ENCODE results near the gene SMARCC1.
"Not testable (repeated sequence)": the region's sequence is repeated elsewhere in the genome, so short reads cannot be mapped to it uniquely, and the experiment has no call there.

SMARCC1 gene

DNA sequence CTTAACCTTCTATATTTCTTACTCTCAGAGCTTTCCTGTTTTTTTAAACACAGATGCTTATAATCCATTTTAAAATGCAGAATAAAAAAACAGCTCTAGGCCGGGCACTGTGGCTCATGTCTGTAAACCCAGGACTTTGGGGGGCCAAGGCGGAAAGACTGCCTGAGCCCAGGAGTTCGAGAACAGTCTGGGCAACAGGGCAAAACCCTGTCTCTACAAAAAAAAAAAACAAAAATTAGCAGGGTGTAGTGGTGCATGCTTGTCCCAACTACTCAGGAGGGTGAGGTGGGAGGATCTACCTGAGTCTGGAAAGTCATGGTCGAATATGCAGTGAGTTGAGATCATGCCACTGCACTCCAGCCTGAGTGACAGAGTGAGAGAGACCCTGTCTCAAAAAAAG, 15.5 kb downstream of the SMARCC1 start:
- no peak for DNase-seq

DNA sequence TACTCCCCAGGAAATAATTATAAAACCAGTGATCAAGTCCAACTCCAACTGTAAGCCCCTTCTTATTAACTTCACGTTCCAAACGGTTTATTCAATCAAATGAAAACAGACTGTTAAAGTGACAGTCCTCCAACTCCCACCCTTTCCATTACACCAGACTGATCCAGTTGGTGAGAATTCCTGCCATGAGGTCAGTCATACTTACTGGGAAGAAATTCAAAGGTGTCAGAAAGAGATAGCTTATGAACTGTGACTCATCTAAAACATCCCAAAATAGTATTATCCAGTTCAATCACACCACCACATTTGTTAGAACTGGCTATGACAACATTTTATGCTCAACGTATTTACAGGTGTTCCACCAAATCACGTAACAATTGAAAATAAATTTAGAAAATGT, 19.5 kb downstream of the SMARCC1 start:
- no peak for DNase-seq

DNA sequence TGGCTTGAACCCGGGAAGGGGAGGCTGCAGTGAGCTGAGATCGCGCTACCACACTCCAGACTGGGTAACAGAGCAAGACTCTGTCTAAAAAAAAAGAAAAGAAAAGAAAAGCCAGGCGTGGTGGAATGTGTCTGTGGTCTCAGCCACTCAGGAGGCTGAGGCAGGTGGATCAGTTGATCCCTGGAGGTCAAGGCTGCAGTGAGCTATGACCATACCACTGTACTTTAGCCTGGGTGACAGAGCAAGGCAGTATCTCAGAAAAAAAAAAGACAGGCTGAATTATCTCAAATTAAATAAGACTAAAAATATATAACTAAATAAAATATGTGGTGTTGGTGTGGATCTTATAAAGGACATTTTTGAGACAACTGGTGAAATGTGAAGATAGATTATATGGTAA, 20.6 kb downstream of the SMARCC1 start:
- no peak for DNase-seq

DNA sequence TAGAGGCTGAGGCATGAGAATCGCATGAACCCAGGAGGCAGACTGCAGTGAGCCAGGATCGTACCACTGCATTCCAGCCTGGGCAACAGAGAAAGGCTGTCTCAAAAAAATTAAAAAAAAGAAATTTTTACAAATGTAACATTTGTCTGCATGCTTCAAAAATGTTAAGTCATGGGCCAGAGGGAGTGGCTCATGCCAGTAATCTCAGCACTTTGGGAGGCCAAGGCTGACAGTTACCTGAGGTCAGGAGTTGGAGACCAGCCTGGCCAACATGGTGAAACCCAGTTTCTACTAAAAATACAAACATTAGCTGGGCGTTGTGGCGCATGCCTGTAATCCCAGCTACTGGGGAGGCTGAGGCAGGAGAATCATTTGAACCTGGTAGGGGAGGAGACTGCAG, 21.5 kb downstream of the SMARCC1 start:
- not testable (repeated sequence) for DNase-seq

DNA sequence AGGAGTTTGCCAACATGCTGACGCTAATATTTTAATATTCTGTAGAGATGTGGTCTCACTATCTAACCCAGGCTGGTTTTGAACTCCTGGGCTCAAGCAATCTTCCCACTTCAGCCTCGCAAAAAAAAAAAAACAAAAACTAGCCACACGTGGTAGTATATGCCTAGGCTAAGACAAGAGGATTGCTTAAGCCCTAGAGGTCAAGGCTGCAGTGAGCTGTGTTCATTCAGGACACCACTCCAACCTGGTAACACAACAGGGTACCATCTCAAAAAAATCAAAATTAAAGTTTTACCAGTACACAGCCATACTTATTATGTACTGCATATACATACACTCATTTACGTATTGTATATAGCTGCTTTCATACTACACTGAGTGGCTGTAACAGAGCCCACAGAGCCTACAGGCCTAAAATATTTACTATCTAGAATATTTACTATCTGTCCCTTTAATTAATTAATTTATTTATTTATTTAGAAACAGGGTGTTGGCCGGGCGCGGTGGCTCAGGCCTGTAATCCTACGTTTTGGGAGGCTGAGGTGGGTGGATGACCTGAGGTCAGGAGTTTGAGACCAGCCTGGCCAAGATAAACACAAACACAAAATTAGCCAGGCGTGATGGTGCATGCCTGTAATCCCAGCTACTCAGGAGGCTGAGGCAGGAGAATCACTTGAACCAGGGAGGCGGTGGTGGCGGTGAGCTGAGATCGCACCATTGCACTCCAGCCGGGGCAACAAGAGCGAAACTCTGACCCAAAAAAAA, 23.2 kb downstream of the SMARCC1 start:
- DNase-seq: no peak

DNA sequence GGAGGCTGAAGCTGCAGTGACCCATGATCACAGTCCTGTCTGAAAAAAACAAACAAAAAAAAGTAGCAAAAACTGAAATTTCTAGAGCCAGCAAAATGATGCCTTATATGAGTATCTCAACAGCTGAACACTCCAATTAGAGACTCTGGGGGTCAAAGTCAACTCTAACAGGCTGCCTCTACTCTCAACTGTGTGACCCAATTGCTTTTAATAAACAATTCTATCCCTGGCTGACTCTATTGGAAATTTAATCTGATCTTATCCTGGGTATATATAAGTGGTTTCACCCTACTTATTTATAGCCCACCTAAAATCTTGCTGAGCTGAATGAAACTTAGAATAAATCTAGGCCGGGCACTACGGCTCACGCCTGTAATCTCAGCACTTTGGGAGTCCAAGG, 29.0 kb downstream of the SMARCC1 start:
- DNase-seq: no peak

DNA sequence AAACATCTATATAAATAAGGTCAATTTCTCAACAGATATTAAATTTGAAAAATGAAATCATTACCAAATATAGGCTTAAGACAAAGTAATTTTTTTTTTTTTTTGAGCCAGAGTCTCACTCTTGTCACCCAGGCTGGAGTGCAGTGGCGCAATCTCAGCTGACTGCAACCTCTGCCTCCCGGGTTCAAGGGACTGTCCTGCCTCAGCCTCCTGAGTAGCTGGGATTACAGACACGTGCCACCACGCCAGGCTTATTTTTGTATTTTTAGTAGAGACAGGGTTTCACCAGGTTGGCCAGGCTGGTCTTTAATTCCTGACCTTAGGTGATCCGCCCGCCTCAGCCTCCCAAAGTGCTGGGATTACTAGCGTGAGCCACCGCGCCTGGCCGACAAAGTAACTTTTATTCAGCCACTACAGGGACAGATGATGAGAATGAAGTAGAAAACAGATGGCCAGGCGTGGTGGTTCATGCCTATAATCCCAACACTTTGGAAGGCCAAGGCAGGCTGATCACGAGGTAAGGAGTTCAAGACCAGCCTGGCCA, 30.8 kb downstream of the SMARCC1 start:
- not testable (repeated sequence) for DNase-seq

DNA sequence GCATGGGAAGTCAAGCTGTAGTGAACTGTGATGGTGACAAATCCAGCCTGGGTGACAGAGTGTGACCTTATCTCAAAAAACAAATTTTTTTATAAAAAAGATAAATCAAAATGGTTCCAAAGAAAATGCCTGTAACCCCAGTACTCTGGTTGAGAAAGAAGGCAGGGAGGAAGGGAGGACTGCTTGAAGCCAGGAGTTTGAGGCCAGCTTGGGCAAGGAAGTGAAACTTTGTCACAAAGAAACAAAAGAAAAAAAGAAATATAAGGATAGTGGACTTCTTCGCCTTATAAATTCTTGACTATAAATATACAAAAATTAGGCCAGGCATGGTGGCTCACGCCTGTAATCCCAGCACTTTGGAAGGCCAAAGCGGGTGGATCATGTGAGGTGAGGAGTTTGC, 34.1 kb downstream of the SMARCC1 start:
- peak; percentile 8 for DNase-seq

DNA sequence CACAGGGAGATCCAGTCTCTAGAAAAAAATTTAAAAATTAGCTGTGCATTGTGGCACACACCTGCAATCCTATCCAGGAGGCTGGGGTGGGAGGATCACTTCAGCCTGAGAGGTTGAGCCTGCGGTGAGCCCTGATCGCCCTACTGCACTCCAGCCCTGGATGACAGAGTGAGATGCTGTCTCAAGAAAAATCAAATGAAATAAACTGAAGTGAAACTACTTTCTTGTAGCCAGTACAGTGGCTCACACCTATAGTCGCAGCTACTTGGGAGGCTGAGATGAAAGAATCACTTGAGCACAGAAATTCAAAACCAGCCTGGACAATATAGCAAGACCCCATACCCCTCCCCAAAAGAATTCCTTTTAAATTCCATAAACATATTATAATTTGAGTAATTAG, 35.4 kb downstream of the SMARCC1 start:
- no peak for DNase-seq

DNA sequence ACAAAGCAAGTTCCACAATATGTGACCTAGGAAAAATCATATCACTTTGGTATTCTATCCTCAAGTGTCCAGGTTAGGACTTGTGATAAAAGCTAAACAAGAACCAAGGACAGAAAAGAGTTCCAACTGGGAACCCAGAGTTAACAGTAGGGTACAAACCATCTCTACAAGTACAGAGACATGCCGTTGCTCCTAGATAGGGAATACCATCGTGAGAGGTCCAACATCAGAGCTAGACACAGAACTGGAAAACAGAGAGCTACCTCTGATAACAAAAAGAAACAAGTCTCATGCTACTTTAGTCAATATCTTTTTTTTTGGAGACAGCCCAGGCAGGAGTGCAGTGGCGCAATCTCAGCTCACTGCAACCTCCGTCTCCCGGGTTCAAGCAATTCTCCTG, 37.8 kb downstream of the SMARCC1 start:
- no peak for DNase-seq

DNA sequence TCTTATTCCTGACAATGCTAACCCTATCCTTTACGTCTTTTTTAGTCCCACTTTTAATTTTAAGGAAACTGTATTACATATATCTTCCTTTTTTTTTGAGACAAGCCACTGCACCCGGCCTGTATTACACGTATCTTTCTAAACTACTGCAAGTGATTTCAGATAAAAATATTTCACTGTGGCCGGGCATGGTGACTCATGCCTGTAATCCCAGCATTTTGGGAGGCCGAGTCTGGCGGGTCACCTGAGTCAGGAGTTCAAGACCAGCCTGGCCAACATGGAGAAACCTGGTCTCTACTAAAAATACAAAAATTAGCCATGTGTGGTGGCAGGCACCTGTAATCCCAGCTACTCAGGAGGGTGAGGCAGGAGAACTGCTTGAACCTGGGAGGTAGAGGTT, 38.3 kb downstream of the SMARCC1 start:
- not testable (repeated sequence) for DNase-seq

DNA sequence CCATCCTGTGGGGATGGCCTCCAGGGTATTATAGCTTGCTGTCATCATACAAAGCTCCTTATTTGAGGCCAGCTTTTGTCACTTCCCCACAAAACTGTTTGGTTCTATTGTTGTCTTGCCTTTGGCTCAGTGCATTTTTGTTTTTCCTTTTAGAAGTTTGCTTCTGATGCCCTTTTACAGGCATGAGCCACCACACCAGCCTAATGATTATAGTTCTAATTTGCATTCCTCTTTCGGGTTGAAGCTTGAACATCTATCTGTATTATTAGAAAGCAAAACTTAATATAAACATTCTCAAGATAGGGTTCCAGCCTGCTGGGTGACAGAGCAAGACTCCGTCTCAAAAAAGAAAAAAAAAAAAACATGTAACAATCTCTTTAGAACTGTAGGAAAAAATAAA, 39.8 kb downstream of the SMARCC1 start:
- DNase-seq: no peak

DNA sequence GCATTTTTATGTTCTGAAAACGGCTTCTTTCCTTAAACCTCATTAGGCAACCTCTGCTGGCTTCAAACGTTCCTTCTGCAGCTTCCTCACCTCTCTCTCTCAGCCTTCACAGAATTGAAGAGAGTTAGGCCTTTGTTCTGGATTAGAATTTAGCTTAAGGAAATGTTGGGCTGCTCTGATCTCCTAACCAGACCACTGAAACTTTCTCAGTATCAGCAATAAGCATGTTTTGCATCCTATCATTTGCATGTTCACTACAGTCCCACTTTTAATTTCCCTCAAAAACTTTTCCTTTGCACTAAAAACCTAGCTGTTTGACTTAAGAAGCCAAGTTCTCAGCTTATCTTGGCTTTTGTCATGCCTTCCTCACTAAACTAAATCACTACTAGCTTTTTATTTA, 49.5 kb downstream of the SMARCC1 start:
- DNase-seq: no peak

DNA sequence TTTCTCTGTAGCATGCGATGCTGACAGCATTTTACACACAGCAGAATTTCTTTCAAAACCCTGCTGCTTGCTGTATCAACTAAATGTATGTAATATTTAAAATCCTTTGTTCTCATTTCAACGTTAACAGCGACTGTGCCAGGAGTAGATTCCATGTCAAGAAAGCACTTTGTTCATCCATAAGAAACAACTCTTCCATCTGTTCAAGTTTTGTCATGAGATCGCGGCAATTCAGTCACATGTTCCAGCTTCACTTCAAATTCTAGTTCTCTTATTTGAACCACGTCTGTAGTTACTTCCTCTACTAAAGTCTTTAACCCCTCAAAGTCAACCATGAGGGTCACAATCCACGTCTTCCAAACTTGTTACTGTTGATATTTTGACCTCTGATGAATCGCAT, 50.6 kb downstream of the SMARCC1 start:
- DNase-seq: no peak

DNA sequence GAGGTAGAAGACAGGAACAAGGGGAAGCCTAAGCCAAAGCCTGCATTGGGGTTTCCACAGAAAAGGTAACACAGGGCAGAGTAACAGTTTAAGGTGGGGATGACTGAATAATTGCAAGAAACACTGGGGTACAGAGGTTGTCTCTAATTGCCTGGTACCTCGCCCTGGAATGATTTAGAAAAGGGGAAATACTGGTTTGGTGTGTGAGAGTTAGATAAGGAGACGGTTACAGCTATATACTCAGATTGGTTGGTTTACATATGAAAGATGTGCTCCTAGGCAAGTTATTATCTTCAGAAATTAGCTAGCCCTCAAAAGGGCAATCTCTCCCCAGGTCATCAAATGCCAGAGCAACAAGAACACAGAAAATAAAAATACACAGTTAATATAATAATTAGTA, 58.8 kb downstream of the SMARCC1 start:
- no peak for DNase-seq

DNA sequence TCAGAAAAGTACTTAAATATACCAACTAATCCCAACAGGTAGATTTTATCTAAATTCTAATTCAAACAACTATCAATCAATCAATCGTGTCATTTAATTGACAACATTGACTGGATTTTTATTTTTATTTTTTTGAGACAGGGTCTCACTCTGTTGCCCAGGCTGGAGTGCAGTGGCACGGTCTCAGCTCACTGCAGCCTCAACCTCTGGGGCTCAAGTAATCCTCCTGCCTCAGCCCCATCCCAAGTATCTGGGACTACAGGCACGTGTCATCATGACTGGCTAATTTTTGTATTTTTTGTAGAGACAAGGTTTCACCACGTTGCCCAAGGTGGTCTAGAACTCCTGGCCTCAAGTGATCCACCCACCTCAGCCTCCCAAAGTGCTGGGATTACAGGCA, 64.2 kb downstream of the SMARCC1 start:
- not testable (repeated sequence) for DNase-seq

DNA sequence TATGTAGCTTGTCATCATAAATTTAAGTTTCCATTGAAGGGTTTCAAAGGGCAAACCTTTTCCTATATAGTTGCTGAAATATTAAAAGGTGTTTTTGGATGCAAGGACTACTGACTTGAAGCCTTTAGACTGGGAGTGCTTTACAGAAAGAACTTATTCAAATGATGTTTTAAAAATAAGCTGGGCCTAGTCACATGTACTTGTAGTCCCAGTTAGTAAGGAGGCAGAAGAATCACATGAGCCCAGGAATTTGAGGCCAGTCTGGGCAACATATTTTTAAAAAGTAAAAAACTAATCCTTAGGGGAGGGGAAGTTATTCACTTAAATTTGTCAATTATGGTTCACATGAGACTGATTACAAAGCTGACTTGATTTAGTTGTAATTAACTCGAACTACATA, 65.0 kb downstream of the SMARCC1 start:
- no peak for DNase-seq

DNA sequence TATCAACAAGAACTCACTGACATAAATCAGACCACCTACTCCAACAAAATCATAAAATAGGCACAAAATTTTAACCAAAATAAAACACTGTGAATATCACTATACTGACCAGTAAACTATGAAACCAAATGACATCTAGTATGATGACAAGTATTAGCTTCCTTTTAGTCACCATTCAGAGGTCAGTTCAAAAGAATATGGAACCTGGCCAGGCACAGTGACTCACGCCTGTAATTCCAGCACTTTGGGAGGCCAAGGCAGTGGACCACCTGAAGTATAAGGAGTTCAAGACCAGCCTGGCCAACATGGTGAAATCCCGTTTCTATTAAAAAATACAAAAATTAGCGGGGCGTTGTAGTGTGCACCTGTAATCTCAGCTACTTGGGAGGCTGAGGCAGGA, 65.8 kb downstream of the SMARCC1 start:
- DNase-seq: no peak

DNA sequence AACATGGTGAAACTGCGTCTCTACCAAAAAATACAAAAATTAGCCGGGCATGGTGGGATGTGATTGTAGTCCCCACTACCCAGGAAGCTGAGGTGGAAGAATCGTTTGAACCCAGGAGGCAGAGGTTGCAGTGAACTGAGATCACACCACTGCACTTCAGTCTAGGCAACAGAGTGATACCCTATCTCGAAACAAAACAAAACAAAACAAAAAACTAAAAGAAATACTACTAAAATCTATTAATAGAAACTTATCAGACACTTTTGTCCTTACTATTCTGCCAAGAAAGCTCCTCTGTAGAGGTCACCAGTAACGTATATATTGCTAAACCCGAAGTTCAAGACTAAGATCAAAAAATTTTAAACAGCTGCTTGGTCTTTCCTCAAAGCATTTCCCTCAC, 67.1 kb downstream of the SMARCC1 start:
- no peak for DNase-seq

DNA sequence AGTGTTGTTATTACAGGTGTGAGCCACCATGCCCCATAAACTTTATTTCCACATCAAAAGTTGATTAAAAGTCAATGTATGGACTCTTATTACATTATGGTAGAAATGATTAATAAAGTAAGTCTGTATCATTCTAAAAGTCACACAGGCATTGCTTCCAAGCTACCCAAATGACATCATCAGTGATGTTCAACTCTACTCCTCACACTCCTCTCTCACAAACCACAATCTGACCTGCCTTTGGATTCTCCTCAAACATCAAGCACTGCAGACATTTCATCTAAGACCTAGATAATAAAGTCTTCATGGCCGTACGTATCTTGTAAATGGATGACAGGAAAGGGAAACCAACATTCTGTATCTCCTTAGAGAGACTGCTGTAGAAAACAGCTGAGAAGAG, 68.0 kb downstream of the SMARCC1 start:
- no peak for DNase-seq

DNA sequence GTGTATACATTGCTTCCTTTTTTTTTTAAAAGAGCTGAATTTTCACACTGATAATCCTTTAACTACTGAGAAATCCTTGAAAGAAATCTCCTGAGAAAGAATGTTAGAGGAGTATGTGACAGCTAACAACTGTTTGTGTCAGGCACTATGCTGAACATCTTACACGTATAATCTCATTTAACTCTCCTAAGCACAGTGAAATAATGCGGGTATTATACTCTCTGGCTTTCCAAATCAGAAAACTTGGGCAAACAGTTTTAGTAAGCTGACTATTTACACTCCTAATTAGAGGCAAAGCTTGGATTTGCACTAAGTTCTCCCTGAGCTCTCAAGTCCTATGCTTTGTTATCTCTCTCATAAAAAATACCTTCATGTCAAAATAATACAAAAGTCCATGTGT, 69.3 kb downstream of the SMARCC1 start:
- DNase-seq: no peak

DNA sequence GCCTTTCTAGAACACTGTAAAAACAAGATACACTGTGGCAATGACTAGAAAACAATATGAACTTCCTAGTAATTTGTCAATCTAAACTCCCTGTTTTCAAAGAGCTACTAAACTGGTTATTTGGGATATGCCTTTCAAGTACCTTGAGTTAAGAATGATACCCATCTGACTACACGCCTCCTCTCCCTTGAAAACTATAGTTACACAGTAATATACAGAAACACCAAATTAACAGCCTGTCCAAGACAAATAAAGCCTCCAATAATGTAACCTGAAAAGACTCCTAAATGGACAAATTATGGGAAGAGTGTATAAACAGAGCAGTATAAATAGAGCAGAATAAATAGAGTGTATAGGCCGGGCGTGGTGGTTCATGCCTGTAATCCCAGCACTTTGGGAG, 70.1 kb downstream of the SMARCC1 start:
- DNase-seq: no peak

DNA sequence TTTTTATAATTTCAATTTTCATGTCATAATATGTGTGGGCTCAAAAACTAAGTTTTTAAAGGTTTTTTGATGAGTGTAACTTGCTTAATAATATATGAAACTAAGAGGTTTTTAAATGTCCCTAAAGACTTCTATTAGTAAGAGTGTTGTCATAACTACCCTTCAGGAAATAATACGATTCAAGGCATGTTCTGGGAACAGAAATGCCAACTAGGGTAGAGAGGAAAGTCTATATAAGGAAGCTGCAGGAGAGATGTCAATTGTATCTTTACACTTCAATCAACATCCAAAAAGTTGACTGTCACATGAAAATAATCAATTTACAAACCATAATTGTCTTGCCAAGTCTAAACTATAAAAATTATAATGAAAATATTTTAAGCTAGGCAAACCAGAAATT, 76.3 kb downstream of the SMARCC1 start:
- peak; percentile 30 for DNase-seq

DNA sequence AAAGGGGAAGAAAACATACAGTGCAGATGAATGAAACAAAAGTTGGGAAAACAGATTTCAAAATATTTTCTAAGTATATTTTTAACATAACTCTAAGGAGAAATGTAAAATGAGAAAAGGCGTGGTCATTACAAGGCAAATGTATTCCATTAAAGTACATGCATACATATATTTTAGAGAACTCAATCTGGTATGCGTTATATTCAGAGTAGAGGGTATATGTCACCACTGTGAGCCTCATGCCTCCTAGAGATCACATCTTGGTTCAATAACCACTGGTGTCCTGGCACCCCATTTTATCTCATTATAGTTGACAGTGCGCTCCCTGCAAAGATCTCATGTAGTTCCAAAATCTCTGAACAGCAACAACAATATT, 77.5 kb downstream of the SMARCC1 start:
- no peak for DNase-seq

DNA sequence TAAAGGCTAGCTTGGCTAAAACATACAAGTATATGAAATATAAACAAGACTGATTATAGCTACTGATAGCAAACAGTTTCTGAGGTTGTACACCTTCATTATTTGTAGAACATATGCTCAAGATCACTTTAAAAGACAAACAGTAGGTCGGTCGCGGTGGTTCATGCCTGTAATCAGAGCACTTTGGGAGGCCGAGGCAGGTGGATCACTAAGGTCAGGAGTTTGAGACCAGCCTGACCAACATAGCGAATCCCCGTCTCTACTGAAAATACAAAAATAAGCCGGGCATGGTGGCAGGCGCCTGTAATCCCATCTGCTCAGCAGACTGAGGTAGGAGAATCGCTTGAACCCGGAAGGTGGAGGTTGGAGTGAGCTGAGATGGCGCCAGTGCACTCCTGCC, 80.3 kb downstream of the SMARCC1 start:
- DNase-seq: no peak

Measured in suppressor macrophage treated with lipopolysaccharide for 4 hours (primary cell).